ENCODE results near the gene DMD. TPM values are rescaled to one million over a fixed set of nuclear protein-coding genes. Genes with fewer than 3 reads are reported as not detected.

Gene DMD
- total RNA-seq, 1 donor from 2014 or later, result 30.6 TPM

- no peaks in the 10 kb centered on the region for H3K27me3 Mint-ChIP-seq (ENCODE audit: insufficient read depth, low read depth)
- Histone ChIP-seq H3K36me3 (no peaks in the 10 kb centered on the region), H3K27ac (no peak overlapping the region), H3F3A (ENCODE audit: low read depth) (no peaks in the 10 kb centered on the region), H3K4me2 (no peak overlapping the region), H4K20me1 (ENCODE audit: low read depth) (no peaks in the 10 kb centered on the region), H3K27me3 (no peaks in the 10 kb centered on the region), H3K79me2 (ENCODE audit: low read depth) (no peaks in the 10 kb centered on the region), H2AFZ (replicated peaks) (no peak overlapping the region), H3K9me3 (ENCODE audit: low read depth) (peaks cover 7% of the 10 kb centered on the region), H3K9ac (no peak overlapping the region), H3K4me1 (no peaks in the 10 kb centered on the region), H3K4me3 (no peak overlapping the region)
- H3K27ac Mint-ChIP-seq, result no peak overlapping the region
- H3K4me3 Mint-ChIP-seq, result no peak overlapping the region
- TF ChIP-seq EZH2 (IDR thresholded peaks at IDR 0.05) (no peak), EZH2phosphoT487 (IDR thresholded peaks at IDR 0.05) (no peak), CTCF (IDR thresholded peaks at IDR 0.05) (no peak)
- no peaks in the 10 kb centered on the region for H3K9me3 Mint-ChIP-seq
- DNase-seq (ENCODE audit: low spot score), result no peak
- H3K36me3 Mint-ChIP-seq, result no peaks in the 10 kb centered on the region
- no peaks in the 10 kb centered on the region for H3K4me1 Mint-ChIP-seq
Measured at GRCh38 chrX:32455704-32456103, 755.6 kb downstream of the DMD start.

GRCh38 chrX:32451954-32452695 lies 759.2 kb downstream of the DMD start:
- no peak overlapping the region for H2AFZ ChIP-seq (replicated peaks)
- no peak overlapping the region for H3K4me2 ChIP-seq
- H3K9me3 ChIP-seq (ENCODE audit: low read depth), result no peaks in the 10 kb centered on the region
- H3F3A ChIP-seq (ENCODE audit: low read depth), result no peaks in the 10 kb centered on the region
- TF ChIP-seq CTCF (IDR thresholded peaks at IDR 0.05) (no peak), EZH2phosphoT487 (IDR thresholded peaks at IDR 0.05) (no peak), EZH2 (IDR thresholded peaks at IDR 0.05) (no peak)
- Mint-ChIP-seq H3K4me1 (no peaks in the 10 kb centered on the region), H3K9me3 (no peaks in the 10 kb centered on the region), H3K27ac (no peak overlapping the region), H3K36me3 (no peaks in the 10 kb centered on the region), H3K4me3 (no peak overlapping the region), H3K27me3 (ENCODE audit: insufficient read depth, low read depth) (no peaks in the 10 kb centered on the region)
- H3K27ac ChIP-seq, result no peak overlapping the region
- H3K4me1 ChIP-seq, result no peaks in the 10 kb centered on the region
- no peak overlapping the region for H3K9ac ChIP-seq
- H3K79me2 ChIP-seq (ENCODE audit: low read depth), result no peaks in the 10 kb centered on the region
- no peaks in the 10 kb centered on the region for H3K27me3 ChIP-seq
- no peak overlapping the region for H3K4me3 ChIP-seq
- no peak for DNase-seq (ENCODE audit: low spot score)
- H3K36me3 ChIP-seq, result no peaks in the 10 kb centered on the region
- no peaks in the 10 kb centered on the region for H4K20me1 ChIP-seq (ENCODE audit: low read depth)

GRCh38 chrX:32448945-32449344 lies 762.4 kb downstream of the DMD start:
- H3K9ac ChIP-seq, result no peak overlapping the region
- H3F3A ChIP-seq (ENCODE audit: low read depth), result no peaks in the 10 kb centered on the region
- no peak for TF ChIP-seq EZH2 (IDR thresholded peaks at IDR 0.05)
- TF ChIP-seq EZH2phosphoT487 (IDR thresholded peaks at IDR 0.05), result no peak
- no peak for TF ChIP-seq CTCF (IDR thresholded peaks at IDR 0.05)
- H3K4me1 Mint-ChIP-seq, result no peaks in the 10 kb centered on the region
- H3K27me3 ChIP-seq, result no peaks in the 10 kb centered on the region
- no peaks in the 10 kb centered on the region for H3K27me3 Mint-ChIP-seq (ENCODE audit: insufficient read depth, low read depth)
- H3K4me2 ChIP-seq, result no peak overlapping the region
- no peak overlapping the region for H3K4me3 ChIP-seq
- H3K4me1 ChIP-seq, result no peaks in the 10 kb centered on the region
- no peak overlapping the region for H3K27ac Mint-ChIP-seq
- H4K20me1 ChIP-seq (ENCODE audit: low read depth), result no peaks in the 10 kb centered on the region
- H3K27ac ChIP-seq, result no peak overlapping the region
- H3K79me2 ChIP-seq (ENCODE audit: low read depth), result no peaks in the 10 kb centered on the region
- DNase-seq (ENCODE audit: low spot score), result no peak
- H2AFZ ChIP-seq (replicated peaks), result no peak overlapping the region
- no peaks in the 10 kb centered on the region for H3K9me3 ChIP-seq (ENCODE audit: low read depth)
- H3K36me3 Mint-ChIP-seq, result no peaks in the 10 kb centered on the region
- H3K36me3 ChIP-seq, result no peaks in the 10 kb centered on the region
- H3K9me3 Mint-ChIP-seq, result no peaks in the 10 kb centered on the region
- H3K4me3 Mint-ChIP-seq, result no peak overlapping the region

Data from neural progenitor cell (in vitro differentiated cells).